ENCODE data around the gene CD276.
A peak's percentile ranks its signal among the peaks of the same experiment; 100 is the strongest.
"Not testable (repeated sequence)": the region's sequence is repeated elsewhere in the genome, so short reads cannot be mapped to it uniquely, and the experiment has no call there.

CD276 gene

DNA sequence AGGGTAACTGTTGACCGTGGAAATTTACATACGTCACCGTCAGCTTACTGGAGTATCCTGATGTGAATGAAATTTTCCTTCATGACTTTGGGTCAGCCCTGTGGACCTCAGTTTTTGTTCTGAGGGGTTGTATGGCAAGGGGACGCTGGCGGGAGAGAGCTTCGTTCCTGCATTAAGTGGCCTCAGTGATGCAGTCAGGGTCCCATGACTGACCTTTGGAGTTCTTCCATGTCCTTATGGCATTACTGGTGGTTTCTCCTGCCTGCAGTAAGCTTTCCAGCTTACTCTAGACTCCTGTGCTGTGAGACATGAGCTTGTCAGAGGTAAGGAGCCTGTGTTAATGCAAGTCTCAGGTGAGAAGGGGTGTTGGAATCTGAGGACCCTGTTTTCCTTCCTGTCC, 1.8 kb downstream of the CD276 start:
- no peak for DNase-seq

DNA sequence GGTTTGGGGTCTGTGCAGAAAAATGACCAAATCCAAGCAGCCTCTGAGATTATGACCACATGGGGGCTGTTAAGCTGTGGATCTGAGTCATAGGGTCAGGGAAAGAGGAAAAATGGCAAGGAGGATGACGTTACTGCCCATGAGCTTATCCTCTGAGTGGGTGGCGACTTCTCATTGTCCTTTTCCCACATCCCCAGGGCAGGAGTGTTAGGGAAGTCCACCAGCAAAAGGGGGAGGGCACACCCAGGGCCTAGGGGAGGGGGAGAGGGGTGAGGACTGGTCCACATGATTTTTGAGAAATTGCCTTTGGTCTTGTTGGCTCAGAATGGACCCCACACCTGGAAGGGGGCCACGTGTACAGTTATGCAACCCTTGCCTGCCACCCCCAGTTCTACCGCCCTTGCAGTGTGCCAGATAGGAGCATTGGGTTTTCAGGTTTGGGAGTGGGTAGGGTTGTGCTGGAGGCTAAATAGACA, 2.6 kb downstream of the CD276 start:
- DNase-seq, result peak; percentile 17

DNA sequence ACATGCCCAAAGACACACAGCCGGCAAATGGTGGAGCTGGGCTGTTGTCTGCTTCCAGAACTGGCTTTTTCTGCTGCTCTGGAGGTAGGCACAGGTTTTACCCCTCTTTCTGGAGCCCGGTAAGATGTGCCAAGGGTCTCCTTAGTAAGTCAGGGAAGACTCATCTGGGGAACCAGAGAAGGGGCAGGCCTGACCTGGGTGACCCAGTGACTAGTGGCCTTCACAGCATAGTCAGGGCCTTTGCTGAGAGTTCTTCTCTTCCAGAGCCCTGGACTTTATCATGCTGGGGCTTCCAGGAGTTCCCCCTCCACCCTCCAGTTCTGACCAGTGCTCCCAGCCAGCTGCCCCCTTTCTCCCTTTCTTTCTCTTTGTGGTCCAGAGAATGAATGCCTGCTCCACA, 3.2 kb downstream of the CD276 start:
- DNase-seq, result peak; percentile 36

DNA sequence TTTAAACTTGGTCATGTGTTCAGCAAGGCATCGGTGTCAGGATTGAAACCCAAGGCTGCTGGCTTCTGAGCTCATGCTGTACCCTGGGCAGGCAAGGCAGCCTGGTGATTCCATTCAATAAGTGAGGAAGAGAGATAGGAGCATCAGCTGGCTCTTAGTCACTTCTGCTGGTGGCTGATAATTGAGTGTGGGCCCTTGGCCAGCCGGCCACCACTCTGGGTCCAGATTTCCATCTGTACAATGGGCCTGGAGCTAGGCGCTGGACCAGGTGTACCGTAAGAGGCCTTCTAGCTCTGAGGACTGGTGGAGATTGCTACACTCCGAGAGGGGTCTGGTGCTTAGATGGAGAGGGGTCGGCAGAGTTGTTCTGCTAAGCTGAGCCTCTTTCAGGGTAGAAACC, 4.3 kb downstream of the CD276 start:
- DNase-seq, result no peak

DNA sequence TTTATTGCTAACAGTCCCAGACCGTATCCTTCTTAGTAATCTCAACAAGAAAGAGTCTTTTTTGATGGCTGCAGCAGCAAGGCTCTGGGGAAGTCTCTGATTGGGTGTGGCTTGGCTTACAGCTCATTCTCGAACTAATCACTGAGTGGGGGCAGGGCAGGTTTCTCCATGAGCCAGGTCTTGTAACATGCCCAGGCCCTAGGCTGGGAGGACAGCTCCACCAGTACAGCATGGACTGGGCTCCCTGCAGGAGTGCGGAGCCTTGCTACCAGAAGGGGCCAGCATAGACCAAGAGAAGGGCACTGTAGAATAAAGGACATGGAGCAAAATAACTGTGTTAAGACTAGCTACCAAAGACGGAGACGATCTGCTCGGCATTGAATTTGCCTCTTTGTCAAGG, 7.2 kb downstream of the CD276 start:
- DNase-seq, result no peak

DNA sequence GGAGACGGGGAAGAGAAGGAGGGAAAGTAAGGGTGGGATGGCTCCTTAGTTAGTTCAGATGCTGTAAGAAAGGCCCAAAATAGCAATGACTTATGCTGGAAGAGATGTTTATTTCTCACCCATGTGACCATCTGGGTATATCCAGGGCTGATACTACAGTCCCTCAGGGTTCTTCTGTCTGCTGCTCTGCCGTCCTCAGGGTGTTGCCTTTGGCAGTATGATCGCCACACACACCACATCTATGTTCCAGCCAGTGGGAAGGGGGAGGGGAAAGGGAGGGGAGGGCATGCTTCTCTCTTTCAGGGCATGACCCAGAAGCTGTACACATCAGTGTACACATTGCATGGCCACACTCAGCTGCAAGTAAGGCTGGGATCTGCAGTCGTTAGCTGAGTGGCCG, 10.2 kb downstream of the CD276 start:
- DNase-seq, result no peak

DNA sequence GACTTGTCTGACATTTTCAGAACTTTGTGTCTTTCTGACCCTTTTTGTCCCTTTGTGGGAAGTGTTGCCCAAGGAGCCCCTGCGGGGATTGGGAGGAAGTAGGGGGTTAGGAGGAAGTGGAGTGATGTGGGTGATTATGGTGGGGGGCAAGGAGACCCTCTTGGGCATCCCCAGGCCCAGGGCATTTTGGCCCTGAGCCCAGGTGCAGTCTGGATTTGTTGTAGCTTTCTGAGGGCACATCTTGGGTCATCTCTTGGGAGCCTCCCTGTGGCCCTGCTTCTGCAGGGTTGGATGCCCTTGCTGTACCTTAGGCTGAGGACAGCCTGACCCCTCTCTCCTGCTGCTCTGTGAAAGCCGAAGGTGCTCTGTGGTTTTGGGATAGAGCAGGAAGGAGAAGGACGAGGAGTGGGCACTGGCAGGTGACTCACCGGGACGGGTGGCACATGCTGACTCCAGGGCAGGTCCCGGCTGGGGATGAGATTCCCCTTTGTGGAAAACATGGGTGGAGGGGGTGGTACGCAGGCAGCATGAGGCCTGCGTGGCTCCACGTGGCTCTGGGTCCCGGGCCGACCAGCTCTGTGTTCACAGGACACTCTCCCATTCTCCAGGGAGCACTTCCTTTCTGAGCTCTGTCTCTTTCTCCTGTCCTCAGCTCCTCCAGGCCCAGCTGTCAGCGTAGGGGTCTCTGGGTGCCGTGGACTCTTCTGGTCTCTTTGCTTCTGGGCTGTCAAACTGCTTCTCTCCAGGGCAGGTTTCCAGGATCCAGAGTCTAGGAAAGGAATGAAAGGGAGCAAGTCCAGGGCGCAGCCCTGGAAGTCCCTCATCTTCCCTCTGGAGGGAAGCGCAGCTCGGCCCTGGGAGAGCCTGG, 11.8 kb downstream of the CD276 start:
- no peak for DNase-seq

DNA sequence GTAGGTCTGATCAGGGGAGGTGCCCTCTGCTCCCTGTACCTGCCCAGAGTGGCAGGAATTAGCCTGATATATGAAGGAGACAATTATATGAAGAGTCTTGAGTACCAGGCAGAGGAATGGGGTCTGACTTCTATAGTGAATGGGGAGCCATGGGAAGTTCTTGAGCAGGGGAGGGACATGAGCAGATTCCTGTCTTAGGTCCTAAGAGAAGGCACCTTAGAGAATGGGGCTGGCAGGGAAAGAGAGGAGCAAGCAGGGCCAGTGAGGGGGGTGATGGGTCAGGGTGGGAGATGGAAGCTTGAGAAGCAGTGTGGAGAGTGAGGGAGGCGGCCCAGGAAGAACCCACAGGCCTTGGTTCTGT, 12.4 kb downstream of the CD276 start:
- DNase-seq, result no peak

DNA sequence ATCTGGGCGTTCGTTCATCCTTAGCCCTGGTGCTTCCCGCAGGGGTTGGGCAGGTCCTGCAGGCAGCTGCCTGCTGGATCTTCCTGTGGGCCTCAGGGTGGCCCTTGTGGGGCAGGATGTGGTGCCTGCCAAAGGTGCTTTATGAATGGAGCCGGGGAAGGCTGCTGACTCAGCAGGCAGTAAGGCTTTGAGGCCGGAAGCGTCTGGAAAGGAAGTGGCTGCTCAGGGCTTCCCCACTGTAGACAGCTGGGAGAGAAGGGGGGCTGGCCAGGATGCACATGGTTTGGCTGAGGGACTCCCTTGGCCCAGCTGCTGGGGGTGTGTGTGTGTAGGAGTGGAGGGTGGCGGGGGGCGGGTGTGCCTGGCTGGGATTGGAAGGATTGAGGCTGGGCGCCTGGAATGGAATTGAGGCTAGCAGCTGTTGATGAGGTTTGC, 12.9 kb downstream of the CD276 start:
- peak; percentile 83 for DNase-seq

DNA sequence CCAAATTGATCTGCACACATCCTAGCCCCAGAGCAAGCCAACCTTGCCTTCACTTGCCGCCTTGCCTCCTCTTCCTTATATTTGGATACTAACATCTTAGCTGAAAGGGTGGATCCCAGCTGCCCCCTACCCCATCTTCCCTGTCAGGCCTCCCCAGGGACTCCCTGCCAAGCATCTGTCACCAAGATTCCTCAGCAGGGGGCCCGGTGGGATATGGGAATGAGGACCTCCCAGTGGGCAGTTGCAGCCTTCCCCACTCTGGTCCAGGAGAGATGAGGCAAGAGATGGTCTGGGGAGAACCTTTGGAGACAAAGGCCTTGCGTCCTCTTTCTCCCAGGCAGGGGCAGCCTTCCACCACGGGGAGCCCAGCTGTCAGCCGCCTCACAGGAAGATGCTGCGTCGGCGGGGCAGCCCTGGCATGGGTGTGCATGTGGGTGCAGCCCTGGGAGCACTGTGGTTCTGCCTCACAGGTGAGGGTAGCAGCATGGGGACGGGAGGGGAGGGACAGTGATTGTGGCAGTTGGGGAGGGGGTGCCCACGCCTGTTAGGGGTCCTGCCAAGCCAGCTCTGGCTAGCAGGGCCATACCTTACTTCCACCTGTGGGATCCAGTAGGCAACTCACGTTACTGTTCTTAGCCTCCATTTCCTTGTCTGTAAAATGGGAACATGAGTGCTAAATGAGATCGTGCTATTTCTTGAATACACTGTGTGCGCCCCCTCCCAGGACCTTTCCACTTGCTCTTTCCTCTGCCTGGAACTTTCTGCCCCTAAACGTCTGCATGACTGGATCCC, 15.3 kb downstream of the CD276 start:
- no peak for DNase-seq

DNA sequence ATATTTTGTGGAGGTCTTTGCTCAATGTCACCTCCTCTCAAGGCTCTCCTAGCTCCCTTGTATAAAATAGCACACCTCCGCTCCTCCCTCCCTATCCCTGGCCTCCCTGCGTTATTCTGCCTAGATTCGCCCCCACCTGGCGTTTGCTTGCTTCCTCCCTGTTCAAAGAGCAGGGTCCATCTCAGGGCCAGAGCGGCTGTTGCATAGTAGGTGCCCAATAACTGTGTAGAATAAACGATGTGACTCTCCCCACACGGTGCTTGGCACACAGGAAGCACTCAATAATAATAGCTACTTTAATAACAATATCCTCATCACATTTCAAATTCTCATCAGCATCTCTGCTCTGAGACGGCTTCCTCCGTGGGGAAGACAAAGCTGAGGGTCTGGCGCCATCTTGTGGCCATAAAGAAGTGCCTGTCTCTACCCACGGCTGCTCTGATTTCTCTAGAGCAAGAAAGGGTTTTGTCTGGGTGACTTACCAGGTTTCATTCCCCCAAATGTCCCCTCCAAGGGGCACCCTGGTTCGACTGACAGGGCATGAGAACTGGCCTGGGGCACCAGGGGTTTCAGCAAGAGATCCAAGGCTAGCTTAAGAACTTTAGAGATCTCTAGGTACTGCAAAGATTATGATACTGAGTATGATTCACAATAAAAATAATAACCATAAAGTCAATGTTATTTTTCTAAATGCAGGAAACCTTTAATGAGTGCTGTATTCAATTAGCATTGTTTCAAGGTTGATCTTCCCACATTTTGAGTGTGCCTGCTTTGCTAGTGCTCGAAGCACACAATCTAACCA, 16.1 kb downstream of the CD276 start:
- peak; percentile 84 for DNase-seq

DNA sequence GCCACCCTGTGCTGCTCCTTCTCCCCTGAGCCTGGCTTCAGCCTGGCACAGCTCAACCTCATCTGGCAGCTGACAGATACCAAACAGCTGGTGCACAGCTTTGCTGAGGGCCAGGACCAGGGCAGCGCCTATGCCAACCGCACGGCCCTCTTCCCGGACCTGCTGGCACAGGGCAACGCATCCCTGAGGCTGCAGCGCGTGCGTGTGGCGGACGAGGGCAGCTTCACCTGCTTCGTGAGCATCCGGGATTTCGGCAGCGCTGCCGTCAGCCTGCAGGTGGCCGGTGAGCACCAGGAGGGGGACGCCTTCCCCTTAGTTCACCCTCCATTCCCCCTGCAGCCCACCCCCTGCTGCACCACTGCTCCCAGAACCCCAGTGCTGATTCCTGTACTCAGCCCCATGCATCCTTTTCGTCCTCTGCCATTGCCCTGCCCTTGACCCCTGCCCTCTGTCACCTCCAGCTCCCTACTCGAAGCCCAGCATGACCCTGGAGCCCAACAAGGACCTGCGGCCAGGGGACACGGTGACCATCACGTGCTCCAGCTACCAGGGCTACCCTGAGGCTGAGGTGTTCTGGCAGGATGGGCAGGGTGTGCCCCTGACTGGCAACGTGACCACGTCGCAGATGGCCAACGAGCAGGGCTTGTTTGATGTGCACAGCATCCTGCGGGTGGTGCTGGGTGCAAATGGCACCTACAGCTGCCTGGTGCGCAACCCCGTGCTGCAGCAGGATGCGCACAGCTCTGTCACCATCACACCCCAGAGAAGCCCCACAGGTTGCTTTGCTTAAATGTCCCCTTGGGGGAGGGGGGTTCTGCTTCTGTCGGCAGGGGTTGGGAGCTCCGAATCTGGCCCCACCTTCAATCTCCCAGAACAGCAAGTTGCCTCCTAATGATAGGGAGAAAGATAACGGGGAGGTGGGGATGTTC, 18.4 kb downstream of the CD276 start:
- DNase-seq, result not testable (repeated sequence)

DNA sequence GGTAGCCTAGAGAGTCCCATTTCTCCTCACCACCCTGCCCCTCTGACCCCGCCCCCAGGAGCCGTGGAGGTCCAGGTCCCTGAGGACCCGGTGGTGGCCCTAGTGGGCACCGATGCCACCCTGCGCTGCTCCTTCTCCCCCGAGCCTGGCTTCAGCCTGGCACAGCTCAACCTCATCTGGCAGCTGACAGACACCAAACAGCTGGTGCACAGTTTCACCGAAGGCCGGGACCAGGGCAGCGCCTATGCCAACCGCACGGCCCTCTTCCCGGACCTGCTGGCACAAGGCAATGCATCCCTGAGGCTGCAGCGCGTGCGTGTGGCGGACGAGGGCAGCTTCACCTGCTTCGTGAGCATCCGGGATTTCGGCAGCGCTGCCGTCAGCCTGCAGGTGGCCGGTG, 19.4 kb downstream of the CD276 start:
- DNase-seq, result not testable (repeated sequence)

DNA sequence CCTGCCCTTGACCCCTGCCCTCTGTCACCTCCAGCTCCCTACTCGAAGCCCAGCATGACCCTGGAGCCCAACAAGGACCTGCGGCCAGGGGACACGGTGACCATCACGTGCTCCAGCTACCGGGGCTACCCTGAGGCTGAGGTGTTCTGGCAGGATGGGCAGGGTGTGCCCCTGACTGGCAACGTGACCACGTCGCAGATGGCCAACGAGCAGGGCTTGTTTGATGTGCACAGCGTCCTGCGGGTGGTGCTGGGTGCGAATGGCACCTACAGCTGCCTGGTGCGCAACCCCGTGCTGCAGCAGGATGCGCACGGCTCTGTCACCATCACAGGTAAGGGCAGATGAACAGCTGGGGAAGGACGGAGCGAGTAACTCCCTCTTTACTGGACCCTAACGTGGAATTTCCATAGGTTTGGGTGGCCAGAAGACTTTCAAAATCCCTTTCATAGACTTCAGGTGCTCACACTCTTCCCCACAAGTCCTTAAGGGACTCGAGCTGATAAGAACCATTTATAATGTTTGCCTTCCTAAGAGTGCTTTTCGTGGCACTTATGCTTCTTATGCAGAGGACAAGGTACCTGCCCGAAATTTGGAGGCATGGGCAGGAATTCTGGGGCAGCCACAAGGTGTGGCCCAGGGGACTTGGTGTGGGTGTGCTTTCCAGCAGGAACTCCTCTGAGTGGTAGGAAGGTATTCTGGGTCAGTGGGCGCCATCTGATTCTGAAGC, 20.1 kb downstream of the CD276 start:
- not testable (repeated sequence) for DNase-seq

DNA sequence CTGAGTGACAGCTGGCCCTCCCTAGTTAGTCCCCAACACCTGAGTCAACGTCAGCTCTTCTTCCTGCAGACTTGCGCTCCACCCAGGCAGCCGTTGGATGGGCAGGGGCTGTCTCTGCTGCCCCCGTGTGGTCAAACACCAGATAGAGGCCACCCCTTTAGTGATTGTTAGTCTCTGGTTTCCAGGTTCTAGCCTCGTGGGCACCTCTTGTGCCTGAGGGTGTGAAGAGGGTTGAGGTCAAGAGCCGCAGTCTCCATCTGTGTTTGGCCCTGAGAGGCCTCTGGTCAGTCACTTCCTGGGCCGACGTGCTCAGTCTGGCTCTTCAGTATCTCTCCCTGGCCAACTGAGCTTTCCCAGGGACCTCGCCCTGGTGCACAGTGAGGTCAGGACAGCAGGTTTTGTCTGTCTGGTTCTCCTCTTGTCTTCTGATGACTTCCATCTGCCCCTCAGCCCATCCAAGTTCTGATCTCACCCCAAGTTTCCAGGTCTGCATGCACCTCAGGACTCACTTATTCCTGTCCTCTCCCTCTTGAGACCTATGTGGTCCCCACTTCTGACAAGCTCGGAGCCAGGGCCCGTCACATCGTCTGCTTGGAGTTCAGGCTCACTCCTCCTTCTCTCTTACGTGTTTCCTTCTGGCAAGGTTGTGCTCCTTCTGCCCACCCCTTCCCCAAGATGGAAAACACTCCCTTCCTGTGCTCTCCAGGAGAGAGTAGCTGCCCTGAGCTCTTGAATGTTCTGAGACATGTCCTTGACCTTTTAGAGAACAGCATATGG, 20.9 kb downstream of the CD276 start:
- peak; percentile 84 for DNase-seq

DNA sequence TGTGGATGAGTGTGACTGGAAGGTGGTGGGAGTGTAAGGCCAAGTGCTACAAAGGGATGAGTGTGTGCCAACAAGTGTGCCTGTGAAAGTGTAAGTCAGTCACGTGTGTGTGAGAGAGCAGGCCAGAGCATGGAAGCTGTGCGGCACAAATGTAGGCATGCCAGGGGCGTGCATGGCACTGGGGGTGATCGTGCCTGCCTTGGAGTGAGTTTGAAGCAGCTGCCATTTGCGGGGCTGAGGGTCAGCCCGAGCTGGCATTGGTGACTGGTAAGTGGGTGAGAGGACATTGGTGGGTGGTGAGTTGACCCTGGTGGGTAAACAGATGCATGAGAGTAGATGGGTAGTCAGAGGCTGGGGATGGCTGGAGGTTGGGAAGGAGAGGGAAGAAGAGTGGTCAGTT, 24.5 kb downstream of the CD276 start:
- no peak for DNase-seq

DNA sequence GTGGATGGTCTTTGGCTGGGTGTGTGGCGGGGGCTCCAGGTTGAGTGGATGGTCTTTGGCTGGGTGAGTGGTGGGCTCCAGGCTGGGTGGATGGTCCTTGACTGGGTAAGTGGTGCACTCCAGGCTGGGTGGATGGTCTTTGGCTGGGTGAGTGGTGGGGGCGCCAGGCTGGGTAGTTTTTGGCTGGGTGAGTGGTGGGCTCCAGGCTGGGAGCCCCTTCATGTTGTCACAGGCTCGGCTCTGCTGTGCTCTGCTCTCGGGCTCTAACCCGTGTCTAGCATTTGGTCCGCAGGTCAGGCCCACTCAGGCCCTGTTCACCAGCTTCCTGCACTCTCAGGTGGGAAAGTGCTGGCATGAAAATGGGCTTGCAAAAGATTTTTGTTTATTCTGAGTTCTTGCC, 25.1 kb downstream of the CD276 start:
- DNase-seq, result no peak

DNA sequence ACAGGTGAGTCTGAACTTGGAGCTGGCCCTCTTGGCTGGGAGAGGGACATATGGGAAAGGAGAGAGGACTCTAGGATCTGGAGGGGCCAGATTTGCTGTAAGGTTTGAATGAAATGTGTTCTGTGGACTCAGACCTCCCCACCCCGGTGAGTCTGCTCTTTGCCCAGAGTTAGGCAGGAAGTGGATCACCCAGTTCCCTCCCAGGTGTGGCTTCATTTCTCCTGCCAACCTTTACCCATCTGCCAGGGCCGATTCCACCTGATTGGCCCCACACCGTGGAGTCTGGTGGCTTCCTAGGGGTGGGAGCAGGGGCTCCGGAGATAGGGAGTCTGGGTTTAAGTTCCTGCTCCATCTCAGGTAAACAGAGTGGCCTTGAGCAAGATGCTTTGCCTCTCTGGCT, 25.5 kb downstream of the CD276 start:
- no peak for DNase-seq

DNA sequence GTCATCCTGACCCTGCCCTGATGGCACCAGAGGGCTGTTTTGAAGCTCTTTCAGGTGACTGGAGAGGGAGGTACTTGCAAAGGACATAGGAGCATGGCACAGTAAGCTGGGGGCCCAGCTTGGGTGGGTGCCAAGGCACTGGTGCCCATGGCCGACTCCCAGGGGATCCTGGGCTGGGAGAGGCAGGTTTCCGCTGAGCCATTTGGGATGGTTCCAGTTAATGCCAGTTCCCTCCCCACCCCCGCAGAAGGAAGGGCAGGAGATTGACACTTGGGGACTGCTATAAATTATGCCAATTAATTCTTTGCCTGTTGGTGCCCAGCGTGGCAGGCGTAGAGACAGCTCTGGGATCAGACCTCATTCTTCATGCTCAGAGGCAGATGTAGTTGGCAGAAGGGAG, 26.1 kb downstream of the CD276 start:
- no peak for DNase-seq

DNA sequence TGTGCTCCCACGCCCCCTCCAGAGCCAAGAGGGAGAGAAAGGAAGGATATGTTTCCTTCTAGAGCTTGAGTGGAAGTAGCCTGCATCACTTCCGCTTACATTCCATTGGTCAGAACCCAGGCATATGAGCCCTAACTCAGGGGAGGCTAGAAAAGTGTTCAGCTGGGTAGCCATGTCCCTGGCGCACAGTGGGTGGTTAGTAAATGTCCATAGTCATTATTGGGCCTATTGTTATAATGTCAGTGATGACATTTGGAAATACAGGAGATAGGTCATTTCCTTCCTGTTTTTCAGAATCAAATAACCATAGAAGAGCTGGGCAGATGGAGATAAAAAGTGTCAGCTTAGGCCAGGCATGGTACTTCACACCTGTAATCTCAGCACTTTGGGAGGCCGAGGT, 27.3 kb downstream of the CD276 start:
- no peak for DNase-seq

DNA sequence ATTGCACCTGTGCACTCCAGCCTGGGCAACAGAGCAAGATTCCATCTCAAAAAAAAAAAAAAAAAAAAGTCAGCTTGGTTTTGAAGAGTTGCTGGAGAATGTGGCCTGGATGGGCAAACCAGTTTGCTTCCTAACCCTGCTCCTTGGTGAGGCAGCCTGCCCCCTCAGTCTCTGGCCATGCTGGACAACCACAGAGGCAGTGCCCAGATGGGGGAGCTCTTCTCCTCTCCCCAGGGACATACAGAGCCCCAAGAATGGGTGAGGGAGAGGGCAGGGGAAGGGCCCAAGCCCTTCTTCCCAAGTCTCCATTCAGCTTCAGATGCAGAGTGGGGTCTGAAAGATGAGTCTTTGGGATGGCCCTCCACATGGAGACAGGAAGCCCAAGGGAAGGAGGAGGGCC, 27.9 kb downstream of the CD276 start:
- no peak for DNase-seq
